Left kidney (tissue), 8 donors: ENCODE results near the gene ARHGAP45. TPM values are rescaled to one million over a fixed set of nuclear protein-coding genes. Genes with fewer than 3 reads are reported as not detected.
"Not testable (repeated sequence)": the region's sequence is repeated elsewhere in the genome, so short reads cannot be mapped to it uniquely, and the experiment has no call there.

Source experiments
- DNase-seq: peaks from one replicate; pipeline ENCODE4 v3.0.0-alpha.2; 2013
- long read RNA-seq, 8 donors: transcript quantifications; one replicate each; lab custom pipeline, GENCODE V29; 2026
- polyA plus RNA-seq: library from polyadenylated mRNA; unstranded; fragments of 120-200 nt; gene quantifications from one replicate; pipeline ENCODE4 v1.2.1, GENCODE V29; 2013; ENCODE audit not compliant: insufficient read length

ARHGAP45 gene, protein sequence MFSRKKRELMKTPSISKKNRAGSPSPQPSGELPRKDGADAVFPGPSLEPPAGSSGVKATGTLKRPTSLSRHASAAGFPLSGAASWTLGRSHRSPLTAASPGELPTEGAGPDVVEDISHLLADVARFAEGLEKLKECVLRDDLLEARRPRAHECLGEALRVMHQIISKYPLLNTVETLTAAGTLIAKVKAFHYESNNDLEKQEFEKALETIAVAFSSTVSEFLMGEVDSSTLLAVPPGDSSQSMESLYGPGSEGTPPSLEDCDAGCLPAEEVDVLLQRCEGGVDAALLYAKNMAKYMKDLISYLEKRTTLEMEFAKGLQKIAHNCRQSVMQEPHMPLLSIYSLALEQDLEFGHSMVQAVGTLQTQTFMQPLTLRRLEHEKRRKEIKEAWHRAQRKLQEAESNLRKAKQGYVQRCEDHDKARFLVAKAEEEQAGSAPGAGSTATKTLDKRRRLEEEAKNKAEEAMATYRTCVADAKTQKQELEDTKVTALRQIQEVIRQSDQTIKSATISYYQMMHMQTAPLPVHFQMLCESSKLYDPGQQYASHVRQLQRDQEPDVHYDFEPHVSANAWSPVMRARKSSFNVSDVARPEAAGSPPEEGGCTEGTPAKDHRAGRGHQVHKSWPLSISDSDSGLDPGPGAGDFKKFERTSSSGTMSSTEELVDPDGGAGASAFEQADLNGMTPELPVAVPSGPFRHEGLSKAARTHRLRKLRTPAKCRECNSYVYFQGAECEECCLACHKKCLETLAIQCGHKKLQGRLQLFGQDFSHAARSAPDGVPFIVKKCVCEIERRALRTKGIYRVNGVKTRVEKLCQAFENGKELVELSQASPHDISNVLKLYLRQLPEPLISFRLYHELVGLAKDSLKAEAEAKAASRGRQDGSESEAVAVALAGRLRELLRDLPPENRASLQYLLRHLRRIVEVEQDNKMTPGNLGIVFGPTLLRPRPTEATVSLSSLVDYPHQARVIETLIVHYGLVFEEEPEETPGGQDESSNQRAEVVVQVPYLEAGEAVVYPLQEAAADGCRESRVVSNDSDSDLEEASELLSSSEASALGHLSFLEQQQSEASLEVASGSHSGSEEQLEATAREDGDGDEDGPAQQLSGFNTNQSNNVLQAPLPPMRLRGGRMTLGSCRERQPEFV
- 7.2 TPM for polyA plus RNA-seq
- long read RNA-seq, donor 1, partial matches to known transcripts = 37 of 139 reads
- long read RNA-seq, donor 1, other reads (novel, unspliced or antisense) = 101 of 139 reads
- long read RNA-seq, donor 2, partial matches to known transcripts = 26 of 117 reads
- long read RNA-seq, donor 2, other reads (novel, unspliced or antisense) = 90 of 117 reads
- long read RNA-seq, donor 3, partial matches to known transcripts = 38 of 104 reads
- long read RNA-seq, donor 3, other reads (novel, unspliced or antisense) = 66 of 104 reads
- long read RNA-seq, donor 4 = 0 reads
- long read RNA-seq, donor 5, partial matches to known transcripts = 0 of 3 reads
- long read RNA-seq, donor 5, other reads (novel, unspliced or antisense) = 0 of 3 reads
- long read RNA-seq, donor 6, partial matches to known transcripts = 0 of 2 reads
- long read RNA-seq, donor 6, other reads (novel, unspliced or antisense) = 0 of 2 reads
- long read RNA-seq, donor 7, partial matches to known transcripts = 233 of 235 reads
- long read RNA-seq, donor 7, other reads (novel, unspliced or antisense) = 0 of 235 reads
- long read RNA-seq, donor 8, partial matches to known transcripts = 21 of 76 reads
- long read RNA-seq, donor 8, other reads (novel, unspliced or antisense) = 55 of 76 reads

DNA sequence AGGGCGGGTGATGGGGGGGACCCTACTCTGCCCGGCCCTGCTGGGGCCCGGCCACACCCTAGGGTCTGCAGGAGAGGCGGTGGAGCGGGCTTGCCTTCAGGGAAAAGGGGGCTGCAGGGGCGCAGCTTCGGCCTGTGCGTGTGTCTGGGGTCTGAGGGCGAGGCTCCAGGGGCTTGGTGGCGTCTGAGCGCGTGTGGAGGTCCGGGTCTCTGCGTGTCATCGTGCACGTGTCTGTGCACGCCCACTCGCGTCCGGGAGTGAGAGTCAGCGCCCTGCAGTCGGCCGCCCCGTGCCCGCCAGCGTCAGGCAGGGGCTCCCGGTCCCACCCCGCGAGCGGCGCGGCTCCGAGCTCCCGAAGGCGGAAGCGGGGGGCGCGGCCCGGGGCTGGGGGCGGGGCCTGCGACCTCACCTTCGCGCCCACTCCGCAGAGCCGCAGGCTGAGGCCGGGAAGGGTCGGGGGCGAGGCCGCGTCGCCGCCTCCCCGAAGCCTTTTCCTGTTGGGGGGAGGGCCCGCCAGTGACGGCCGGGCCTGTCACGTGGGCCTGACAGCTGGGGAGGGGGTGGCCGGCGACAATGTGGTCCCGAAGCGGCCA lies at the start of gene ARHGAP45:
Gene ARHGAP45 (plus strand): TSS at position 420 of the 593 bp plus-strand sequence. CDS start 239 bp downstream, outside the sequence.
- DNase-seq = no peak

DNA sequence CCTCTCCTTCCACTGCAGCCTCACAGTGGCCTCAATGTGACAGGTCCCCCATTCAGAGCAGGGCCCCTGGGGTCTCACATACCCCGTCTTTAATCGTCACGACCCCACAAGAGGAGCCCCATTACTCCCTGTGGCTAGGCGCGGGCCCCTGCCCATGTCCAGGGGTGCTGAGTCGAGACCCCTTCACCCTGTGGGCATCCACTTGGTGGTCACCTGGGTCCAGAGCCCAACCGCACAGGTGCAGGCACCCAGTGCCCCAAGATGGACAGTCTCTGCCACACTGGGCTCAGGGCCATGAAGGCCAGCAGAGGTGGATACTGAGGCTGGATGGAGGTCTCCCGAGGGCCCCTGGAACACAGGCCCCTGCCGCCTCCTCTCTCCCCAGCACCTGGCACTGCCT lies 49.1 kb upstream of the ARHGAP45 start:
- DNase-seq = no peak

DNA sequence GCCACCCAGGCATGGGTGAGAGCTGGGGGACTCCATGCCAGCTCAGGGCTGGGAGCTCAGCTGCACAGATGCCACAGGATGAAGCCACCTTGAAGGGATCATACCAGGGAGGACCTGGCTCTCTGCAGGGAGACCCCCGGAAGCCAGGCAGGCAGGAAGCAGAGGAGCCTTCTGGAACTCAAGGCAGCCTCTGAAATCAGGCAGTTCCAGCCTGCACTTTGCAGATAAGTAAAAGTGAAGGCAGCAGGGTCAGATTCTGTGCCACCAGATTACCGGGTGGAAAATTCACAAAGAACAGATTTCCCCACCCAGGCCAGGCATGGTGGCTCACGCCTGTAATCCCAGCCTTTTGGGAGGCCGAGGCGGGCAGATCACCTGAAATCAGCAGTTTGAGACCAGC lies 48.6 kb upstream of the ARHGAP45 start:
- DNase-seq = no peak

DNA sequence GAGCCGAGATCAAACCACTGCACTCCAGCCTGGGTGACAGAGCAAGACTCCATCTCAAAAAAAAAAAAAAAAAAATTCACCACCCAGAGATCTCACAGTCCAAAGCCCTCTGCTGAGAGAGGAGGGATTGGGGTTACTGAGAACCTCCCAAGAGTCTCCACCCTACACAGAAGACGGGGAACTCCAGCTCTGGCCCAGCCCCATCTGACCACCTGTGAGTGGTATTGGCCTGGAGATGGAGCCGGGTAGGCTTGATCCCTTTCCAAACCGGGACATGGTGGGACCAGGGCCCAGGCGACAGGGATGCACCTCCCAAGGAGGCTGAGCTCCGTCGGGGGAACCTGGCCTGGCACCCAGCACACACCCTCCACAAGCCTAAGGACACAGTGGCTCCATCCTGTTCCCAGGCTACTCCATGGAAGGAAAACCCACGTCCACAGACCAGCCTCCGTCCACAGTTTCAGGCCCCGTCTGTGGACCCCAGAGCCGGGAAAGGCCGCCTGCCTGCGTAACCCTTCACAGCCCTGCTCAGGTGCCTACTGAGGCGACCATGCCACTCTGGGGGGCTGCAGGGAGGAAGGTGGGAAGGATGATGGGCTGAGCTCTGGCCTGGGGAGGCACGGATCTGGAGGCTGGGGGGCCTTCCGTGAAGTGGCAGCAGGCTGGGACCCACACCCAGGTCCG lies 47.9 kb upstream of the ARHGAP45 start:
- DNase-seq = no peak

DNA sequence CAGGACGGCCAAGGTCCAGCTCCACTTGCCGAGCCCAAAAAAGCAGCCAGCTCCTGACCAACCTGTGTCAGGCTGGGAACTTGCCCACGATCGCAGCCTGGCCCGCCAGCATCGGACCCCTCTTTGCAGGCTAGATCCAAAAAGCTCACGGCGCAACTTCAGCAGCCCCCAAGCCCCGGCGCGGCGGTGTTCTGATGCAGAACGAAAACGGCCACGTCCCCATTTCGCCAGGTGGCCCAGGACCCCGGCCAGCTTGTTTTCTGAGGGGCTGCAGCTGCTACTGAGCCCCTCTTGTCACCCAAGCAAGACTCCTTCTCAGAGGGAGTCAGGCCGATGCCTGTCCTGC lies 47.4 kb upstream of the ARHGAP45 start:
- DNase-seq = no peak

DNA sequence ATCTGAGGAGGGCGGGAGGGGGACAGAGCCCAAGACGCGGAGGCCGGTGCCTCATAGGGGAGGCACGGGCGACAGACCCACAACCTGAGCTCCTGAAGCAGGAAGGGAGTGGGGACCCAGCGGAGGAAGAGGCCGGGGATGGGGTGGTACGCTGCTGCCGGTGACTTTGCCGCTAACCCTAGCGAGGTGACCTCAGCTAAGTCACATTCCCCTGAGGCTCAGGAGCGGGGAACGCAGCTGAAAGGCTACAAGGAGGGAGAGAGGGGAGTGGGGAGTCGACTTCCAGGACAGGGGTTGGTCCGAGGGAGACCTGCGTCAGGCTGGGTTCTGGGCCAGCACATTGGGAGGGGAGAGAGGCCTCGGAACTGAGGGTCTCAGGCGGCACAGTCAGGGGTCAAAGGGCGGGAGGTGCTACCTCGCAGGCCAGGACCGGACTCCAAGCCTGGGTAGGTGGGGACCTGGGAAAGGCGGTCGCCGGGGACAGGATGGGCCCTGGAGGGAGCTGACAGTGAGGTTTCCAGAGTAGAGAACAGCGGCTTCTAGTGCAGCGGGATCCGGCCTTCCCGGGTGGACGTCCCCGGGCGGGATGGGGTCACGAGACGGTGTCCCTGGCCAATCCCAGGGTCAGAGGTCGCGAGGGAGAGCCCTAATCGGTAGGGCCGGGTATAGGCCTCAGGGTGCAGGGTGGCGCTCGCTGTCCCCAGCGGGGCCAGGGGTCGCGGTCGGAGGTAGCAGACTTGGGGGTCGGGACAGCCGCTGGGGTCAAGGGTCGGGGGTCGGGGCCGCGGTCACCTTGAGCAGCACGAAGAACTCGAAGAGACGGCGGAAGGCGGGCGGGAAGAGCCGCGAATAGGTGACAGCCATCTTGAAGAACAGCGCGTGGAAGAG lies 46.7 kb upstream of the ARHGAP45 start:
- no peak for DNase-seq

DNA sequence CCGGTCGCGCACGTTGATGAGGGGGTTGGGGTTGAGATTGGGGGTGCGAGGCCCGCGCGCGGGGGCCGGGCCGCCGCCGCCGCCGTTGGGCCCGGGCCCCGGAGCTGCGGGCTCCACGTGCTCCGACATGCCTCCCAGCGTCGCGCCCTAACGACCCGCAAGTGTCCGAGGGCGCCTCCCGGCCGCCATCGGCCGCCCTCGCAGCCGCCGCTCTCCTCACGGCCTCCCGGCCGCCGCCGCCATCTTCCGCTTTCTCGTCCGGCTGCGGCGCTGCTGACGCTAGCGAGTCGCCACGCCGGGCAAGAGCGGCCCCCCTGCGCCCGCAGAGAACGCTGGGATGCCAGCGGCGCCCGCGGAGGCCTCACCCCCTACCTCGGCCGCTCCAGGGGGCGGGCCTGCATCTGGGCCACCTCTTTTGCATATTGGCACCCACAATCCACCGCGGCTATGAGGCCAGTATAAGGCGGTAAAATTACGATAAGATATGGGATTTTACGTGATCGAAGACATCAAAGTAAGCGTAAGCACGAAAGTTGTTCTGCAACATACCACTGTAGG lies 46.0 kb upstream of the ARHGAP45 start, which contains the start of gene TMEM259:
Gene TMEM259 (minus strand): TSS at position 256 of the 558 bp plus-strand sequence. CDS start 127 bp downstream, at position 129.
- DNase-seq = peak; percentile 98

DNA sequence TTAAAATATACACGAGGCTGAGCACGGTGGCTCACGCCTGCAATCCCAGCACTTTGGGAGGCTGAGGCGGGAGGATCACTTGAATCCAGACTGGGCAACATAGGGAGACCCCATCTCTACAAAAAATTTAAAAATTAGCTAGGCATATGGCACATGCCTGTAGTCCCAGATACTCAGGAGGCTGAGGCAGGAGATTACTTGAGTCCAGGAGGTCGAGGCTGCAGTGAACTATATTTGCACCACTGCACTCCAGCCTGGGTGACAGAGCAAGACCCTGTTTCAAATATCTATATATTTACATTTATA lies 43.1 kb upstream of the ARHGAP45 start:
- DNase-seq = not testable (repeated sequence)

DNA sequence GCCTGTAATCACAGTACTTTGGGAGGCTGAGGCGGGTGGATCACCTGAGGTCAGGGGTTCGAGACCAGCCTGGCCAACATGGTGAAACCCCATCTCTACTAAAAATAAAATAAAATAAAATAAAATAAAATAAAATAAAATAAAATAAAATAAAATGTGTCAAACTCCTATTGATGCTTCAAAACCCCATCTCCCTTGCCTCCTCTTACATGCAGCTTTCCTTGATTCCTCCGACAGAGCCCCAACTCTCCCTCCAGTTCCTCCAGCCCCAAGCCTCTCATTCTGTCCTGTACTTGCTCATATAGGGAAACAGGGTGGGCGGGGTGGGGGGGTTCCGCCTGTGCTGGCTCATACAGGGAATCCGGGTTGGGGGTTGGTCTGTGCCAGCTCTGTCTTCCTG lies 41.9 kb upstream of the ARHGAP45 start:
- DNase-seq = not testable (repeated sequence)

DNA sequence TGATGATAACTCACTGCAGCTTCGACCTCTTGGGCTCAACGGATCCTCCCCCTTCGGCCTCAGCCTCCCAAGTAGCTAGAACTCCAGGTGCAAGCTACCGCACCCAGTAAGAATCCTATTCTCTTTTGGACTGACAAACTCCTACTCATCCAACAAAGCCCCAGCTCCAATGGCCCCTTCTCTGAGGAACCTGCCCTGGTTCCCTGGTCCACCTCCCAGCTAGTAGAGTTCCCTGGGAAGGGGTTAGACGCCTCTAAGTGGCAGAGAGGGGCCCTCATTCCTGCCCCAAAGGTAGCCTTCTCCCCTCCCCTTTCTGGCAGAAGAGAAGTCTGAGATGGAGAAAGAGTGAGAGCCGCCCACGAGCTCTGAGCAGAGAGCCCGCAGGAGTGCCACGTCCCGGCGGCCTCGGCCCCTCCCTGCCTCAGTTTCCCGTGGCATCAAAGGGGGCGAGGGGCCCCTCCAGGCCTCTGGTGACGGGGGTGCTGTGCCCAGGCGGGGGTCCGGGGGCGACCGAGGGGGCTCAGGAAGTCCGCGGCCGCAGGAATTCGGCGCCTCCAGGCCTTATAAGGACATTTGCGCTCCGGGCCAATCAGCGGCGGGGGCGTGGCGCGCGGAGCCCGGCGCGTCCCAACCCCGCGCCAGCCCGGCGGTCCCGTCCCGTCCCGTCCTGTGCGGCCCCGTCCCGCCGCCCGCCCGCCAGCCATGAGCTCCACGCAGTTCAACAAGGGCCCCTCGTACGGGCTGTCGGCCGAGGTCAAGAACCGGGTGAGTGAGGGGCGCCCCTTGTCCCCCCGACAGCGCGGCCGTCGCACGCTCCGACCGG lies 40.8 kb upstream of the ARHGAP45 start, which contains the start of gene CNN2:
Gene CNN2 (plus strand): TSS at position 649 of the 823 bp plus-strand sequence. CDS start 54 bp downstream, at position 703.
- peak; percentile 83 for DNase-seq

DNA sequence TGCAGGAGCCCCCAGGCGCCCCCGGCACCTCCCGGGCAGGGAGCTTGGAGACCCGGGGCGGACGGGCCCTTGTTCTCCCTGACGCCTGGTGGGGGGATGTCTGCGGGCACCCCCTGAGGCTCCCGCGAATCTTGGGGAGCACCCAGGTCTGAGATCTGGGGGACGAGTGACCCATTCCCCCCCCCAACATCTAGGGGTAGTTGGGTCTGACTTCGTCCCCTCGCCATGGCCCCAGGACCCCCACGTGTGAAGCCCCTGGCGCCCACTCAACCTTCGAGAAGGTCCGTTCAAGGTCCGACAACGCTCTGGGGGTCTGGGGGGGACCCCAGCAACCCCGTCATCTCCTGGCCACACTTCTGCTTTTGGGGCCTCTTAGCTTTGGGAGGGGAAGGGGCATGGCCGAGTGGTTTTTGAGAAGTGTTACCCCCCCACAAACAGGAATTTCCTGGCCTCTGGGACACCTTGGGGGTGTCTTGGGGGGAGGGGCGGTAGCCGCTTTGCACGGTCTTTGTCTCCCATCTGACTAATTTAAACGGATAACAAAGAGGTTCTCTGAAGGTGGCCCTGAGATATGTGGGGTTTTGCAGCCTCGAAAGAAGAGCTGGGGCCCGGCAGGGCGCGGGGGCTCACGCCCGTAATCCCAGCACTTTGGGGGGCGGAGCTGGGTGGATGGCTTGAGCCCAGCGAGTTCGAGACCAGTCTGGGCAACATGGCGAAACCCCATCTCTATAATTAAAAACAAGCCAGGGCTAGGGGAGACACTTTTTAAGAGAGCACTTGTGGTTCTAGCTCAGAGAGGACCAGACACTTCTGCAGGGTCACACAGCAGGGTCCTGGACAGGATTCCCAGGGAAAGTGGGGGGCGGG lies 40.0 kb upstream of the ARHGAP45 start:
- no peak for DNase-seq

DNA sequence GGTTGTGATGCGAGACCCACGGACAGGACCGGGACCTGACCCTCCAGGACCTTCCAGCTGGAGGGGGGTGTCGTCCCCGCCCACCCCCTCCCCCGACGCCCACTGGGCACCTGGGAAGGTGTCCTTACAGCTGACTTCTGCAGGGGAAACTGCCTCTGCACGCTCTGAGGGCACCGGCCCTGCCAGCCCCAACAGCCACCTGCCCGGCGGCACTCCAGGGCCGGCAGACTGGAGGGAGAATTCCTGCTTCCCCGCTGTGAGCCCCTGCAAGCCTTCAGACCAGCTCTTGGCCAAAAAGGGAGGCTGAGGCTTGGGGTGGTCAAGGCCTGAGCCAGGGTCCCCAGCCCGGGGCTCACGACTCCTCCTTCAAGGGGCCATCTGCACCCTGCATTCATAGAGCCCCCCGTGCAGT lies 39.3 kb upstream of the ARHGAP45 start:
- DNase-seq = no peak

DNA sequence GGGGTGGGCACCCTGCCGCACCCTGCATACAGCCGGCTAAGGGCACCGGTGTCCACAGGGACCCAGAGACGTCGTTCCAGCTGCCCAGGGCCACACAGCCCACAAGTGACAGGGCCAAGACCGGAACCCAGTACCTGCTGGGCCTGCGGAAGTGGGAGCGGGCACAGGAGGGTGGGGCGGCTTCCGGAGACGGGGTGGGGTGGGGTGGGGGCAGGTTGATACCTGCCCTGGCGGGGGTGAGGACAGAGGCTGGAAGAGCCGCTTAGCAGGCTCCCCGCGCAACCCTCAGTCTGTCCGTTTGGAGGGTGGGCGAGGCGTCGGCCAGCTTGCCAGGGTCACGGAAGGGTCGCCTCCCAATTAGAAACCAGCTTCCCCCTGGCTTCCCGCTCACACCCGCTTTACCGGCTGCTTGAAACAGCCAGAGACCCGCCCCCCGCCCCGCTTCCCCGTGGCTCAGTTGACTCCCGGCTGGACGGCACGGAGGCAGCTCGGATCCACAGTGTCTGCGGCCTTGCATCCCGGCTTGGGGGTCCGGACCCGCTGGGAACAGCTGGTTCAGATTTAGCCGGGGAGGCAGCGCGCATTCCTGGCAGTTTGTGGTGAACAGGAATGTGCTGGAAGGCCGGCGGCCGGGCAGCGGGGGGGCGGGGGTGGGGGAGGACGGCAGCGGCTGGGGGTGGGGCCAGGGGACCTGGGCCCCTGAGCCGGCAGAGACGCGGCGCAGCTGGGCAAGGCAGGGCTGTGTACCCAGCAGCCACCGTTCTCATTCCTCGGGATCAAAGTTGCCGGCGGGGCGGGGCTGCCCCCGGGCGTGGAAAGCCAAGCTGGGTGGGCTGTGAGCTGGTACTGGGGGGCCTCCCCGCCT lies 38.7 kb upstream of the ARHGAP45 start:
- DNase-seq = peak; percentile 81

DNA sequence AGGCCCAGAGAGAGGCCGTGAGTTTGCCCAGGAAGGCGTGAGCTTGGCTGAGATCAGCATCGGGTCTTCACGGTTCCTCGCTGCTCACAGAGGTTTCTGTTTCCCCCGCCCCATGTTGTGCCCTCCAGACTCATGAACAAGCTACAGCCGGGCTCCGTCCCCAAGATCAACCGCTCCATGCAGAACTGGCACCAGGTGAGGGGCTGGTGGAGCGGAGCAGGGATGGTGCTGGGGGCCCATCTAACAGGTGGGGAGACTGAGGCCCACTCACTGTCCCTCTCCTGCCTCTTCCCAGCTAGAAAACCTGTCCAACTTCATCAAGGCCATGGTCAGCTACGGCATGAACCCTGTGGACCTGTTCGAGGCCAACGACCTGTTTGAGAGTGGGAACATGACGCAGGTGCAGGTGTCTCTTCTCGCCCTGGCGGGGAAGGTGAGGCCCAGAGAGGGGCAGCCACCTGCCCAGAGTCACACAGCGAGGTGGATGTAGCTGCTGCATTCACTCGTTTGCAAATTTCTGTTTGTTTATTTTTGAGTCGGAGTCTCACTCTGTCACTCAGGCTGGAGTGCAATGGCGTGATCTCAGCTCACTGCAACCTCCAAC lies 34.6 kb upstream of the ARHGAP45 start:
- DNase-seq = no peak

DNA sequence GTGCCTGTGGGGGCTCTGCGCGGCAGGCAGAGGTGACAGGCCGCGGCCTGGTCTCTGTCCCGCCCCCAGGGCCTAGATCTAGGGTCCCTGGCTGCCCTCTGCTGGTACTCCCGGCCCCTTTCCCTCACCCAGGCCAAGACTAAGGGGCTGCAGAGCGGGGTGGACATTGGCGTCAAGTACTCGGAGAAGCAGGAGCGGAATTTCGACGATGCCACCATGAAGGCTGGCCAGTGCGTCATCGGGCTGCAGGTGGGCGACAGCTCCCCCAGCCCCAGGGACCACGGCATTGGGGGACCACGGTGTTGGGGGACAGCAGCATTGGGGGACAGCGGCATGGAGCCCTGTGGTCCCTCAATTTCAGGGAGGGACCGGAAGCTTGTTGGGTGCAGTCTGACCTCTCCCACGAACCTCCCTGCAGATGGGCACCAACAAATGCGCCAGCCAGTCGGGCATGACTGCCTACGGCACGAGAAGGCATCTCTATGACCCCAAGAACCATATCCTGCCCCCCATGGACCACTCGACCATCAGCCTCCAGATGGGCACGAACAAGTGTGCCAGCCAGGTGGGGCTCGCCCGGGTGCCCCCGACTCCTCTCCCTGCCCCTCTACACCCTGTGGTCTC lies 30.9 kb upstream of the ARHGAP45 start:
- DNase-seq = no peak
